ENCODE results near the gene TNFRSF1A.
A peak's percentile ranks its signal among the peaks of the same experiment; 100 is the strongest.

The TNFRSF1A gene

DNA sequence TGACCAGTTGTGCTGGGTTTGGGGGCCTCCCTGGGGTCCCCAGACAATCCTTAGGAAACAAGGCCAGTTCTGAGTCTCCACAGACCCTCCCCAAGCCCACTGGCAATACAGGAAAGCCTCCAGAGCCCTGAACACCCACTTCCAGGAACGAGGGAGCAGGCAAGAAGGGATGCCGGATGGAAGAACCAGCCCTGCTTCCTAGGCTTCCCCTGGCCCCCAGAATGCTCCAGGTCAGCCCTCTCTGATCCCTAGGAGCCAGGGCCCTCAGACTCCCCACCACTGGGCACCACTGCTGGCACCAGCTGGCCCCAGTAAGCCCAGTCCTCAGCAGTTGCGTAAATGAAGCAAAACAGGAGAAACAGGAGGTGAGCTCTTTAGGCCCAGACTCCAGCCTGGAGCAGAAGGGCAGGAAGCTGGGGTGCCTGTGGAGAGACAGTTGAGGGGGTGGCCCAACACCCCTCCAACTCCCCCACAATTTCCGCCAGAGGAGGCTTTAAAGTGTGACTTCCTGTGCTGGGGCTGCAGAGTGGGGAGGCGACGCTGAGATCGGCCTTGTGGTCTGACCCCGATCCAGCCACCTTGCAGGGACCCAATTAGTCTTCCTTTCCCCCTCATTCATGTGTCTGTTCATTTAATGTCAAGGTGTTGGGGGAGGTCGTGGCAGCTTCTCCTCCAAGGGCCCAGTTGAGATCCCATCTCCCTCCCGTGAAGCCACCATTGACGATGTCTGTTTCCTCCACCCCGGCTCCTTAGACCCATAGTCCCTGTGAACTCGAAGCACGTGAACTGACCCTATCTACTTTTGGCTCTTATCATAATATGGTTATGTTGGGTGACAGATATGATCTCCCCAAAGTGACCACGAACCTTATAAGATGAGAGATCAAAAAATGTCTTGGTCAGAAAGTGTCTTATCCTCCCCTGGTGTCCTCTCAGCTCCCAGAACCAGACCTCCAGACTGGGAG, 4.7 kb downstream of the TNFRSF1A start:
- DNase-seq, result no peak

GRCh38 chr12:6336079-6336888, 5.6 kb downstream of the TNFRSF1A start:
- peak; percentile 53 for DNase-seq

GRCh38 chr12:6335451-6336078, 6.3 kb downstream of the TNFRSF1A start:
- peak; percentile 86 for DNase-seq

- no peak for DNase-seq
These were observed 6.9 kb downstream of the TNFRSF1A start for GRCh38 chr12:6334940-6335450.

- no peak for DNase-seq
These were observed 7.5 kb downstream of the TNFRSF1A start for GRCh38 chr12:6334359-6334758.

DNA sequence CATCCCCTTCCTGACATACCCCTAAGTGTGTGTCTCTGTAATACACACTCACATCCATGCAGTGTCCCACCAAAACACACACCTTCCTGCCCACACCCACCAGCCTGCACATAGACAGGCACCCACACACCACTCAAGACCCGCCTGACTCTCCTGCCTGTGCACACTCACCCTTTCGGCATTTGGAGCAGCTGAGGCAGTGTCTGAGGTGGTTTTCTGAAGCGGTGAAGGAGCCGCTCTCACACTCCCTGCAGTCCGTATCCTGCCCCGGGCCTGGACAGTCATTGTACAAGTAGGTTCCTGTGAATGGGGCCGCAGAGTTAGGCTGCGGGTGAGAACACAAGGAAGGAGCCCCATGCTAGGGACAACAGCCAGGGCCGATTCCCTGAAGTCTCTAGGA, 8.3 kb downstream of the TNFRSF1A start:
- DNase-seq, result no peak

DNA sequence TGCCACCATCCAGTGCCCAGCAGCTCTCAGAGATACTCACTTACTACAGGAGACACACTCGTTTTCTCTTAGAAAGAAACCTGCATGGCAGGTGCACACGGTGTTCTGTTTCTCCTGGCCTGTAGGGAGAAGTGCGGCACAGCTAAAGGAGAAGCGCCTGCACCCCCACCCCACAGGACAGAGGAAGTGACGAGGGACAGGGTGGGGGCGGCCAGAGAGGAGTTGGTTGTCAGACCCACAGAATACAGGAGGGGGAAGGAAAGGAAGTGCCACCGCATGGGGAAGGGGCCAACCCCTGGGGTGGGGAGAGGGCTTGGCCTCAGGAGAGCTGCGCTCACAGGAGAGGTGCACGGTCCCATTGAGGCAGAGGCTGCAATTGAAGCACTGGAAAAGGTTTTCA, 8.8 kb downstream of the TNFRSF1A start:
- DNase-seq, result no peak

DNA sequence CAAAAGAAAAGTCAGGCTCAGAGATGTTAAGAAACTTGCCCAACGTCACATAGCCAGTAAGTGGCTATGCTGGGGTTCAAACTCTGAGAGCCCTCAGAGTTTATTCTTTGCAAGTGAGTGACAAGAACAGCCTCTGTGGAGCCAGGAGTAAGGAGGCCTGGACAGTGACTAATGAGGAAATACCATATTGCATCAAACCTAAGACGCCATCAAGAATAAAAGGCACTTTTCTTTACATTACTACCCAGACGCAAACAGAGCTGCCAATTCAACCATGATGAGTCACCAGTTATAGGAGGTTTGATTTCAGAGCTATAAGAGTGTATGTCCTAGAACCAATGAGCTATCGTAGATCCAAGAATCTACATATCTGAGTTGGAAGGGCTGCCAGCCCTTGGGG, 9.4 kb downstream of the TNFRSF1A start:
- DNase-seq, result no peak

DNA sequence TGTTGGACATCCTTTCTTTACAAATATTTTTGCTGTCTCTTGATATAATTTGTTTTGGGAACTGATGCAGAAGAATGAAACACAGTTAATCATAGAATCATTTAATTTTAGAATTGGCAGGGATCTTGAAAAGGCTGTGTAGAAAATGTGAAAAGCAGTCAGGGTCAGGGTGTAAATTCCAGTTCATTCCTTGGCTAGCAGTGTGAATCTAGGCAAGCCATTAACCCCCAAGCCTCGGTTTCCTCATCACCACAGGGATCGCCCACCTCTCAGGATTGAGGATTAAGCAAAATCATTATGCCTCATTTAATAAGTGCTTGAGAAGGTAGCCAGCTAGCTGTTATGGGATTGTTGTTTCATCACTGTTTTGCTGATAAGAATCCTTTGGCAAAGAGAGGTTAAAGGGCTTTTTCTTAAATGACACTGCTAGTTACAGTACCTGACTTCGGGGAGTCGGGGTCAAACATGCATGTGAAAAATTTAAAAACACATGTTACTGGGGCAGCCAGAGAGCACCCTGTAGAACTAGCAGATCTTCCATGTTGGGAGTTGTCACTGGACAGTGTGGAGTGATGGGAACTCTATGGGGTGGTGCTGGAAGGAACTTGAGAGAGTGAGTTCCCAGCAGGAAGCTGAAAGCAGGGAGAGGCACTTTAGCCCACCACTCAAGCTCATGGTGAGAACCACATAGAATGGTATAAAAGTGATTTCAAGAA, 10.7 kb downstream of the TNFRSF1A start:
- no peak for DNase-seq

- no peak for DNase-seq
These were observed 11.7 kb downstream of the TNFRSF1A start for GRCh38 chr12:6330192-6330591.

- DNase-seq, result no peak
These were observed 12.2 kb downstream of the TNFRSF1A start for GRCh38 chr12:6329703-6330064.

- DNase-seq, result no peak
These were observed 12.8 kb downstream of the TNFRSF1A start for GRCh38 chr12:6328945-6329702.

DNA sequence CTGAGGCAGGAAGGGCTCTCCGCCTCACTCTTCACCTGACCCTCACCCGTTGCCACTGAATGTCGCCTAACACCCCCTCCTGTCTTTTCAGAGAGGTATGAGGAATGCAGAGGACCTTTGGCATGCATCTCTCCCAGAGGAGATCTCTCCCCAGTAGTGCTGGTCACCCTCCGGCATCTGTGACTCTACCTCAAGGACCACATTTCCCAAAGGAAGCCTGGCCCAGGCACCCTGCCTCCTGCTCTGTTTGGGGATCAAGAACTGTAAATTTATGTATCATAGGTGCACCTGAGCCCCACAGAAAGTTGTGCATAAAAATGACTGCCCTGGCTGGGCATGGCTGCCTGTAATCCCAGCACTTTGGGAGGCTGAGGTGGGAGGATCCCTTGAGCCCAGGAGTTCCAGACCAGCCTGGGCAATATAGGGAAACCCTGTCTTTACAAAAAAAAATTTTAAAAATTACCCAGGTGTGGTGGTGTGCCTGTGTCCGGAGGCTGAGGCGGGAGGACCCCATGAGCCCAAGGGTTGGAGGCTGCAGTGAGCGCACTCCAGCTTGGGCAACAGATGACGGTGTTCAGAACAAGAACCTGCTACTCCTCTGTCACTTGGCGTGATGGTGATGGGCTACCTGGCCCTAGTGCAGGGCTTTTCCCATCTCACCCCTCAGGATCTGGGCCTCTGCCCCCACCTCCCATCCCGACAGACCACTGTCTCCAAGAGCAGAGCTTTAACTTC, 13.7 kb downstream of the TNFRSF1A start:
- DNase-seq, result no peak

DNA sequence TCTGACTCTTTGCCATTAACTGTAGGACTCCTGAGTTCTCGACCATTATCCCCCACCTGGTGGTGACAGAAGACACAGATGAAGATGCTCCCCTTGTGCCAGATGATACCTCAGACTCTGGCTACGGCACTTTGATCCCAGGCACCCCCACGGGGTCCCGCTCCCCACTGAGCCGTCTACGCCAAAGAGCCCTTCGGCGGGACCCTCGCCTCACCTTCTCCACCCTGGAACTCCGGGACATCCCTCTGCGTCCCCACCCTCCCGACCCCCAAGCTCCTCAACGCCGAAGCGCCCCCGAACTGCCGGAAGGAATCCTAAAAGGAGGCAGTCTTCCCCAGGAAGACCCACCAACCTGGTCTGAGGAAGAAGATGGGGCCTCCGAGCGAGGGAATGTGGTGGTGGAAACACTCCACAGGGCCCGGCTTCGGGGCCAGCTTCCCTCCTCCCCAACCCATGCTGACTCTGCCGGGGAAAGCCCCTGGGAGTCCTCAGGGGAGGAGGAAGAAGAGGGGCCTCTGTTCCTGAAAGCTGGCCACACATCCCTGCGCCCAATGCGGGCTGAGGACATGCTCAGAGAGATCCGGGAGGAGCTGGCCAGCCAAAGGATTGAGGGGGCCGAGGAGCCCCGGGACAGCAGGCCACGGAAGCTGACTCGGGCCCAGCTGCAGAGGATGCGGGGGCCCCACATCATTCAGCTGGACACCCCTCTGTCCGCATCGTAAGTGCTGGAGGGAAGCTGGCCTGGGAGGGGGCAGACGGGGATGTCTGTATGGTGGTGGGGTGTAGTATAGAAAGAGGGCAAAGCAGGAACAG, 14.4 kb downstream of the TNFRSF1A start:
- no peak for DNase-seq

DNA sequence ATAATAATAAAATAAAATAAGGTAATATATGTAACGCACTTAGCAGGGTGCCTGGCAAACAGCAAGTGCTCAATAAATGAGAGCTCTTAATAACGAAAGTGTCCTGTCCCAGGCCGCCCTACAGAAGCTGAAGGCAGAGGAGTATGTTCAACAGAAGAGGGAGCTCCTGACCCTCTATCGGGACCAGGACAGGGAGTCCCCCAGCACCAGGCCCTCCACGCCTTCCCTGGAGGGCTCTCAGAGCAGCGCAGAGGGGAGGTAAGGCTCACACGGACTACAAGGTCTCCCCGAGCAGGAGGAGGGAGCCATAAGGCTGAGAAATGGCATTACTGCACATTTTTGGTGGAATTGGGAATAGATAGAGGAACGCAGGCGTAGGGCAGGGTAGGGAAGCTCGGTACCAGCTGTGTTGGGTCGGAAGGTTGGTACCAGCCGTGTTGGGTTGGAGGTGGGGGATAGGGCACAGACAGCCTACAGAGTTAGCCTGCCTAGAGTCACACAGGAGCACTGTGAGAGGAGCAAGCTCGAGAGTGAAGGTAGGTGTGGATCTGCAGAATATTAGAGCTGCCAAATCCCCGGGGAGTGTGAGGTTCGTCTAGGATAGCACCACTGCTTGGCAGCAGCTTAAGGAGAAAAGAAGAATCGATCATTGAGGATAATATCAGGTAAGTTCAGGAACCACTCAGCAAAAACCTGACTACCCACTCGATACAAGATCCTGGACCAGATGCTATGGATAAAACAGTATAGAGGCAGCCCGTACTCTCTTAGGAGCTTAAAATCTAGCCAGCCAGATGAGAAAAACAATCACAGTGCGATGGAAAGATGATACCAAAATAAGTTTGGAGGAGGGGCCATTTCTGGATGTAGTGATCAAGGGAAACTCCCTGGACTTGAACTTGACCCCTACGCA, 15.3 kb downstream of the TNFRSF1A start:
- DNase-seq, result no peak

GRCh38 chr12:6324936-6325750, 16.7 kb downstream of the TNFRSF1A start:
- DNase-seq, result no peak

DNA sequence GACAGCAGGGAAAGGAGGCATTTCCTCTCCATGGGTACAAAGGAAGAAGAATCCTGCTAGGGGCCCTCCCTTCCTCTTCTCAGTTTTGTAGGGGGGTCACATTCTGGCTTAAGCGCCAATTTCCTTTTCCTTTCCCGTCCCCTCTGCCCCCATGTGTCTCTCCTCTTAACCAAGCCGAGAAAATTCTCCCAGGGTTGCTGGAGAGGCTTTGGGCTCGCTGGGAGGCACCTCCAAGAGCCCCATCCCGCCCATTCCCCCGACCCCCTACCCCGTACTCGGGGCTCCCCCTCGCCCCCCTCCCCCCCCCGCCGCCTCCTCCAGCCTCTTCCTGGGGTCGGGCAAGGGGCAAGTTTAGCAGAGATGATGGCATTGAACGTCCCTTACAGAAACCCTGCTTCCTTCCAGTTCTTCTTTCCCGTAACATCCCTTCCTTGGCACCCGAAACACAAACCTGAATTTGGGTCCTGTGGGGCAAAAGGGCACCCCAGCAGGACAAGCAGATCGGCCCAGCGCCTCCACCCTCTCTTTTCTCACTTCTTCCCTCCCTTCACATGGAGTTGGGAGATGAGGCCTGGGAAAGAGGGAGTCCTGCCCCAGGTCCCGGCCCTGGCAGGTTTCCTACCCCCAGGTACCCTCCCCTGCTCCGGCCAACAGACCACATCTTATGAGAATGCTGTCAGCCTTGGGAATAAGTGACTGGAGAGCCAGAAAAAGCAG, 17.7 kb downstream of the TNFRSF1A start:
- DNase-seq, result no peak

Data from activated naive CD4-positive, alpha-beta T cell treated with anti-CD3 and anti-CD28 coated beads, Interleukin-2, amount 50 U/mL, for 16 hours (primary cell).